ENCODE data around the gene MUC12. TPM values are rescaled to one million over a fixed set of nuclear protein-coding genes. Genes with fewer than 3 reads are reported as not detected.
"Not testable (repeated sequence)": the region's sequence is repeated elsewhere in the genome, so short reads cannot be mapped to it uniquely, and the experiment has no call there.

MUC12 gene
- total RNA-seq, 4 donors from 2014 or later, result 4.8 to 31.8 (median 9.0) TPM

- Histone ChIP-seq H3K4me1 (no peaks in the 10 kb centered on the region), H3K9me3 (no peaks in the 10 kb centered on the region), H3K27me3 (no peaks in the 10 kb centered on the region), H3K36me3 (peaks cover 0 to 25% (median 0%) of the 10 kb centered on the region in 3 donors), H3K4me3 (no peak overlapping the region), H3K27ac (no peak overlapping the region)
- DNase-seq, result no peak
- TF ChIP-seq POLR2A (IDR thresholded peaks at IDR 0.05), result no peak
- no peak for TF ChIP-seq CTCF (IDR thresholded peaks at IDR 0.05)
These were observed 91.6 kb downstream of the MUC12 start for GRCh38 chr7:101060992-101061391.

- H3K27ac ChIP-seq, H3K27me3 ChIP-seq, H3K4me1 ChIP-seq, DNase-seq, H3K9me3 ChIP-seq, H3K4me3 ChIP-seq, H3K36me3 ChIP-seq: not testable (repeated sequence)
These were observed 94.8 kb downstream of the MUC12 start for GRCh38 chr7:101064176-101064550.

DNA sequence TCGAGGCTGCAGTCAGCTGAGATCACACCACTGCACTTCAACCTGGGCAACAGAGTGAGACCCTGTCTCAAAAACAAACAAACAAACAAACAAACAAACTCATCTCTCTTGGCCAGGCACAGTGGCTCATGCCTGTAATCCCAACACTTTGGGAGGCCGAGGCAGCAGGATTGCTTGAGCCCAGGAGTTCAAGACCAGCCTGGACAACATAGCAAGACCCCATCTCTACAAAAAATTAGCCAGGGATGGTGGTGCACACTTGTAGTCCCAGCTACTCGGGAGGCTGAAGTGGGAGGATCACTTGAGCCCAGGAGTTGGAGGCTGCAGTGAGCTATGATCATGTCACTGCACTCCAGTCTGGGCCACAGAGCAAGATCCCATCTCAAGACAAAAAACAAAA lies 95.8 kb downstream of the MUC12 start:
- not testable (repeated sequence) for H3K36me3 ChIP-seq, H3K4me1 ChIP-seq, H3K9me3 ChIP-seq, H3K27me3 ChIP-seq, H3K27ac ChIP-seq, H3K4me3 ChIP-seq, DNase-seq

DNA sequence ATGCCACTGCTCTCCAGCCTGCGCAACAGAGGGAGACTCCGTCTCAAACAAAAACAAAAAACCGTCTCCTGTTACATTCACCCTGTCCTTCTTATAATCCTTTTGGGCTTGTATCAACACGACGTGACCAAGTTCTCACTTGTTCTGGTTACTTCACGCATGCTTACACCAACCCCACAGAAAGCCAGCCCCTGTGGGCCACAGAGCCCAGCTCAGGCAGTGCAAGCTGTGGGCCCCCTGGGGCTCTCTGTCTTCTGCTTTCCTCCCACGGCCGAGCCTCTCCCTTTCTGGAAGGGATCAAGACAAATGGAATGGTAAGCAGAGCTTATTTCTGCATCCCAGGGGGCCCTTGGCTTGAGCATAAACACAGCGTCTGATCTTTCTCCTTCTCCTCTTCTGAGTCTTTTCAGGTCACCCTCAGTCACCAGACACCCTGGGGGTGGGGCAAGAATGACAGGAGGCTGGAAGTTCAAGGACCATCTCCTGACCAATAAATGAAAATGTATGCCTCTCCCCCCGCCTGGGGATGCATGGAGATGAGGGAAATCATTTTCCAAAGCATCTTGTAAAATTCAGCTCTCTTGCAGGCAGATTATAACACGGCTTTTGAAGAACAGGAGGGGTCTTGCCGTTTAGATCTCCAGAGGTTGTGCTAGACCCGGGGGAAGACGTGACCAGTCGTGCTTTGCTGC lies 96.9 kb downstream of the MUC12 start:
- no peak overlapping the region for H3K4me3 ChIP-seq
- no peaks in the 10 kb centered on the region for H3K4me1 ChIP-seq
- DNase-seq, result no peak
- TF ChIP-seq CTCF (IDR thresholded peaks at IDR 0.05) (no peak), POLR2A (IDR thresholded peaks at IDR 0.05) (no peak)
- H3K27me3 ChIP-seq, result no peaks in the 10 kb centered on the region
- no peaks in the 10 kb centered on the region for H3K9me3 ChIP-seq
- H3K36me3 ChIP-seq, result no peaks in the 10 kb centered on the region
- H3K27ac ChIP-seq, result no peak overlapping the region

DNA sequence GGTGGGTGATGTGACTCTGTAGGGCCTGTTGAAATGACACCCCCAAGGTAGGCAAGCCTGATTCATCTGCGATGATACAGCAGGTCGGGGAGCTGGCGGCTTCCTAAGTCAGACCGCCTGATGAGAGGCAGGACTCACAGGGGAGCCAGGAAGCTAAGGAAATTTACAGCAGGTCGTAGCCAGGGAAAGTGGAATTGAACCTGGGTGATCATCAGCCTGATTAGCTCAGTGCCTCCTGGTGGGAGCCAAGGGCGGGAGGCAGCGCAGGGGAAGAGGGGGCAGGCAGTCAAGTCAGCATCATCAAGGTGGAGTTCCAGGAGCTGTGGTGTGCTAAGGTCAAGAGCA lies 97.4 kb downstream of the MUC12 start:
- no peaks in the 10 kb centered on the region for H3K9me3 ChIP-seq
- no peaks in the 10 kb centered on the region for H3K4me1 ChIP-seq
- H3K36me3 ChIP-seq, result no peaks in the 10 kb centered on the region
- TF ChIP-seq POLR2A (IDR thresholded peaks at IDR 0.05) (no peak), CTCF (IDR thresholded peaks at IDR 0.05) (no peak)
- no peak overlapping the region for H3K4me3 ChIP-seq
- no peak for DNase-seq
- no peaks in the 10 kb centered on the region for H3K27me3 ChIP-seq
- no peak overlapping the region for H3K27ac ChIP-seq

DNA sequence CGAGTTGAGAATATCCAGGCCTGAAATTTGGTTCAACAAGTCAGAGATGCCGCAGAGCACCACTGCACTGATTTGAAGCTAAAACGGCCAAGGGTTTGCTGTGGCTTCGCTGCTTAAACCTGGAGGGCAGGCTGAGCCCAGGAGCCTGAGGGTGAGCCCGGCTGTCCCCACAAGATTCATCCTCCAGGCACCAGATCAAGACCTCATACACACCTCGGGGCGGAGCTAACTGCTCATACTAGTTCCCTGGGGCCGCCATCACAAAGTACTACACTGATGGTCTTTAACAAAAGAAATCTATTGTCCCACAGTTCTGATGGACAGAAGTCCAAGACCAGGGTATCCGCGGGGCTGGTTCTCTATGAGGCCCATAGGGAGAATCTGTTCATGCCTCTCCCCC lies 99.0 kb downstream of the MUC12 start:
- Histone ChIP-seq H3K4me3 (no peak overlapping the region), H3K4me1 (no peaks in the 10 kb centered on the region), H3K27me3 (no peaks in the 10 kb centered on the region), H3K27ac (no peak overlapping the region), H3K36me3 (no peaks in the 10 kb centered on the region), H3K9me3 (no peaks in the 10 kb centered on the region)
- DNase-seq, result no peak
- TF ChIP-seq POLR2A (IDR thresholded peaks at IDR 0.05), result no peak
- TF ChIP-seq CTCF (IDR thresholded peaks at IDR 0.05), result no peak

Small RNA genes within 50 kb of the gene (small RNA-seq; reads per million reads assigned to genes)
- 0 reads per million in 2 donors for gene RPS29P15

Other genes starting within 250 kb of the MUC12 start
- gene EPO, start 249.1 kb upstream of the MUC12 start, total RNA-seq, result not detected
- gene ZAN, start 236.0 kb upstream of the MUC12 start, total RNA-seq, result not detected
- 10 to 100 TPM; 10.3 to 48.7 (median 31.7) TPM for gene EPHB4, start 142.0 kb upstream of the MUC12 start, total RNA-seq
- 10 to 100 TPM; 24.8 to 51.1 (median 28.2) TPM for gene SLC12A9, start 116.9 kb upstream of the MUC12 start, total RNA-seq
- gene TRIP6, start 102.2 kb upstream of the MUC12 start, total RNA-seq, result 10 to 100 TPM in 3 of 4 donors, 1 to 10 TPM in 1; 8.8 to 22.3 (median 15.4) TPM
- 100 to 1,000 TPM in 2 of 4 donors, 10 to 100 TPM in 2; 60.9 to 272 (median 113) TPM for gene SRRT, start 94.5 kb upstream of the MUC12 start, total RNA-seq
- gene UFSP1, start 79.8 kb upstream of the MUC12 start, total RNA-seq, result 1 to 10 TPM; 4.1 to 7.0 (median 5.2) TPM
- 10 to 100 TPM in 3 of 4 donors, 1 to 10 TPM in 1; 3.3 to 35.4 (median 25.3) TPM for gene ACHE, start 73.7 kb upstream of the MUC12 start, total RNA-seq
- gene MUC3A, start 20.0 kb upstream of the MUC12 start, total RNA-seq, result 100 to 1,000 TPM in 3 of 4 donors, 10 to 100 TPM in 1; 85.8 to 694 (median 395) TPM
- gene MUC17, start 50.5 kb downstream of the MUC12 start, total RNA-seq, result 1,000 to 10,000 TPM in 1 of 4 donors, 100 to 1,000 TPM in 2, 10 to 100 TPM in 1; 64.4 to 1,011 (median 801) TPM
- 10 to 100 TPM; 19.4 to 43.7 (median 38.3) TPM for gene TRIM56, start 115.9 kb downstream of the MUC12 start, total RNA-seq
- 1 to 10 TPM; 2.4 to 8.3 (median 3.3) TPM for gene SERPINE1, start 157.5 kb downstream of the MUC12 start, total RNA-seq
- 100 to 1,000 TPM in 2 of 4 donors, 10 to 100 TPM in 2; 53.6 to 136 (median 95.7) TPM for gene AP1S1, start 184.9 kb downstream of the MUC12 start, total RNA-seq
- under 1 TPM in 1 of 4 donors, not detected in 3; 0.94 TPM for gene VGF, start 196.0 kb downstream of the MUC12 start, total RNA-seq
- 1 to 10 TPM in 1 of 4 donors, not detected in 3; 1.0 TPM for gene NAT16, start 210.7 kb downstream of the MUC12 start, total RNA-seq
- 100 to 1,000 TPM in 2 of 4 donors, 10 to 100 TPM in 1, not detected in 1; 91.4 to 195 (median 123) TPM for gene MOGAT3, start 231.5 kb downstream of the MUC12 start, total RNA-seq
- gene PLOD3, start 248.0 kb downstream of the MUC12 start, total RNA-seq, result 100 to 1,000 TPM in 2 of 4 donors, 10 to 100 TPM in 2; 62.7 to 103 (median 83.7) TPM
- gene ZNHIT1, start 248.6 kb downstream of the MUC12 start, total RNA-seq, result 100 to 1,000 TPM in 2 of 4 donors, 10 to 100 TPM in 2; 37.1 to 142 (median 110) TPM